GM18907 (cell line): ENCODE results near the gene NARF.

ENCODE experiments used
- ATAC-seq: cut with Tn5 transposase; IDR thresholded peaks from one replicate; pipeline ENCODE4 v1.9.1; 2021; ENCODE audit warnings: mild to moderate bottlenecking, moderate library complexity; ENCODE audit not compliant: unreplicated experiment

Gene NARF

DNA sequence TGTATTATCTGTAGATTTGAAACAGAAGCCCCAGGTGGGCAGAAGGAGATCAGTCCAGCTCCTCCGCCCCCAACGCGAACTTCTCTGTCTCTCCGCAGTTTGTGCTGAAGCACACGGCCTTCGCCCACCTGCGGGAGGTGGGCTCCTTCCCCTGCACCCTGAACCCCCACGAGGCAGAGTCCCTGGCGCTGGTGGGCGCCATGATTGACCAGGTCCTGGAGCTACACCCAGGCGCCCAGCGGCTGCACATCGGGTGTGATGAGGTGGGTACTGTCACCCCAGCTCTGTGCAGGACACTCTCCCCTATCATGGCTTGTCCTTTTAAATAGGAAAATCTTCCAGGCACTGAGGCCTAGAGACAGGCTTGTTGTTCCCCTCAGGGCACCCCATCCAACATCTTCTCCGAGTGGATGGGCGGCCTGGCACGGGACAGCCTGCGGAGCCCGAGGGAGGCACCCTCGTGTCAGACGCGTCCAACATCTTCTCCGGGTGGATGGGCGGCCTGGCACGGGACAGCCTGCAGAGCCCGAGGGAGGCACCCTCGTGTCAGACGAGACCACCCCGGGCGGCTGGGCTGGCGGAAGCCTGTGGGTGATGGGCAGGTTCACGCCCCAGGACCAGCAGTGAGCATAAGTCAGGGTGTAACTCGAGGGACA lies 24.9 kb upstream of the NARF start:
- ATAC-seq, result no peak

DNA sequence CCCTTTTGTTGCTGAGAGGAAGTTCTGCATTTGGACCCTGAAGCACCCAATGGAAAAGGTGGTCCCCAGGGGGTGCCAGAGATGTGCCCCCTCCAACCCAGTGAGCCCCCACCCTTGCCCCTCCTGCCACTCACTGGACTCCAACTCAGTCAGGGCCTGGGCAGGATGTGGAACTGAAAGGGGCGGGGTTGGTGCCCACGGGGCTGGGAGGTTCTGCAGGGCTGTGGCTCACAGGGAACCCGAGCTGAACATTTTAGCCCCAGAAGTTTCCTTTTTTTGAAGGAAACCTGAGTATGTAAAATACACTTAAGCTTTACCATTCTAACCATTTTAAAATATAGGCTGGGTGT lies 24.4 kb upstream of the NARF start:
- ATAC-seq, result no peak

DNA sequence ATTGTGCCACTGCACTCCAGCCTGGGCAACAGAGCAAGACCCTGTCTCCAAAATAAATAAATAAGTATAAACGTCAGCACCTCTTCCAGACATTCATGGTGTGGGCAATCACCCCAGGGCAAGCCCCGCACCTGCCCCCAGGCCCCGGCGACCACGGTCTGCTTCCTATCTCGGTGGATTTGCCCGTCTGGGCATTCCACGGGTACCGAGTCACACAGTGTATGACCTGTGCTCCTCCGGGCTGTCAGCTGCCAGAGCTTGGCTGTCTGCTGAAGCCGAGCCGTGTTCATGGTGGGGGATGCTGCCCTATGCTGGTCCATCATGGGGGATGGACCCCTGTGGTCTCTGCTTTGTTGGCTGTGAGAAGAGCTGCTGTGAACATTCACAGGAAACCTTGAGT lies 23.4 kb upstream of the NARF start:
- no peak for ATAC-seq

DNA sequence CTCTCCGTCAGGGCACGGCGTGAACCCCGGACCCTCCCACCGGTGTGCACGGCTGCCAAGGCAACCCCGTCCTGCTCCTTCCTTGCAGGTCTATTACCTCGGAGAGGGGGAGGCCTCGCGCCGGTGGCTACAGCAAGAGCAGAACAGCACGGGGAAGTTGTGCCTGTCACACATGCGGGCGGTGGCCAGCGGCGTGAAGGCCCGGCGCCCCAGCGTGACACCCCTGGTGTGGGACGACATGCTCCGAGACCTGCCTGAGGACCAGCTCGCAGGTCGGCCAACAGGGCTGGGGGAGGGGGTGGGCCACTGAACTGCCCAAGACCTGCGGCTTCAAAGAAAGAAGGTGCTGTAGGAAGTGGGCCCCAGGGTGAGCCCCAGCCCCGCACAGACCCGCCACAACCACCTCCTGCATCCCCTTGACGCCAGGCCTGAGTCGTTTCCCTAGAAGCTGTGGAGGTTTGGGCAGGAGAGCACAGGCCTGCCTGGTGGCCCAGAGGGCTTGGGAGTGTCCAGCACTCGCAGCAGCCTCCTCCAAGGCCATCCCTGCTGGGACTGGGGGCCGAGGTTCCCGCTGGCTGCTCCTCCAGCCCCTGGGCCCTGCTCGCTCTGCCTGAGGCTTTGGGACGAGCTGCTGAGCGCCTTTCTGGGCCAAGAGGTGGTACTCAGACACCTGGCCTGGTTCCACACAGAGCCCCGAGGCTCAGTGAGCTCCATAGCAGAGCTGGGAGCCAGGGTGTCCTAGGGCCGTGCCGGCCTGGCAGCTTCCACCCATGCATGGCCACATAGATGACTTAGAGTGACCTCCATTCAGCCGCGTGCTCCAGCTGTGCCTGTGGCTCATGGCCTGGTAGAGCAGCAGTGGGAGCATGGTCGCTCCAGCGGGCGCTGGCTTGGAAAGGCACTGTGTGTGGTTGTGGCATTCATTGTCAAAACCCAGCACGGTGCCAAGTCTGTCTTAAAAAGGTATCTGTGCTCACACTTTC lies 22.6 kb upstream of the NARF start:
- ATAC-seq, result no peak

DNA sequence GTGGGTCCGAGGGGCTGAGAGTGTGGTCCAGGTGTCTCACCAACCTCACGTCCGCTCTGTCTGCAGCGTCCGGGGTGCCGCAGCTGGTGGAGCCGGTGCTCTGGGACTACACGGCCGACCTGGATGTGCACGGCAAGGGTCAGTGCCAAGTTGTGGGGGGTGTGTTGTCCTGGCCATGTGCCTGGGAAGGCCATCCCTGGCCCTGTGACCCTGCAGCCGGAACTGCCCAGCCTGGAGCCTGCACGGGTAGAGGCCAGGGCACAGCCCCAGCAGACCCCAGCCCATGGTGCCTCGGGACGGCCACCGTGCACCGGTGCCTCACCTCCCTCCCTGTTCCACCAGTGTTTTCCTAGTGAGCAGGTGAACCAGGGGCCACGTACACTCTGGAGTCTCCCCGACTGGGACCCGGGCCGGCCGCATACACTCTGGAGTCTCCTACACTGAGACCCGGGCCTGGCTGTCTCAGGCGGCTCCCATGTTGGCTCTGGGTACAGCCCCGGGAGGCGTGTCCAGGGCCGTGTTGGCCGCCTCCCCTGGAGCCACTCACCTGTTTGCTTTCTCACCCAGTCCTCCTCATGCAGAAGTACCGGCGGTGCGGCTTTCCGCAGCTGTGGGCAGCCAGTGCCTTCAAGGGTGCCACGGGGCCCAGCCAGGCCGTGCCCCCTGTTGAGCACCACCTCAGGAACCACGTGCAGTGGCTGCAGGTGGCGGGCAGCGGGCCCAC lies 21.8 kb upstream of the NARF start:
- ATAC-seq, result no peak

DNA sequence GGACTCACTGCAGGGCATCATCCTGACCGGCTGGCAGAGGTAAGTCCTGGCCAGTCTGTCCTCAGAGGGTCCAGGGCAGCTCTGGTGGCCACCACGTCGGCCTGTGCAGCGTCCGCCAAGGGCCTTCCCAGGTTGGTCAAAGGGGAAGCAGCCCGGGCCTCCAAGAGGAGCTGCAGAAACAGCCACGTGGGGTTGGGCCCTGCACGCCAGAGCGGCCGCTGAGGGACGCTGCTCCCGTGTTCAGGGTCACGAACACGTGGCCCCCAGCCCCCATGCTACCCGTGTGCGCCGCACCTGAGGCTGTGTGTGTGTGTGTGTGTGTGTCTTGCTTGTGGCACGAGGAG lies 21.2 kb upstream of the NARF start:
- ATAC-seq, result no peak

DNA sequence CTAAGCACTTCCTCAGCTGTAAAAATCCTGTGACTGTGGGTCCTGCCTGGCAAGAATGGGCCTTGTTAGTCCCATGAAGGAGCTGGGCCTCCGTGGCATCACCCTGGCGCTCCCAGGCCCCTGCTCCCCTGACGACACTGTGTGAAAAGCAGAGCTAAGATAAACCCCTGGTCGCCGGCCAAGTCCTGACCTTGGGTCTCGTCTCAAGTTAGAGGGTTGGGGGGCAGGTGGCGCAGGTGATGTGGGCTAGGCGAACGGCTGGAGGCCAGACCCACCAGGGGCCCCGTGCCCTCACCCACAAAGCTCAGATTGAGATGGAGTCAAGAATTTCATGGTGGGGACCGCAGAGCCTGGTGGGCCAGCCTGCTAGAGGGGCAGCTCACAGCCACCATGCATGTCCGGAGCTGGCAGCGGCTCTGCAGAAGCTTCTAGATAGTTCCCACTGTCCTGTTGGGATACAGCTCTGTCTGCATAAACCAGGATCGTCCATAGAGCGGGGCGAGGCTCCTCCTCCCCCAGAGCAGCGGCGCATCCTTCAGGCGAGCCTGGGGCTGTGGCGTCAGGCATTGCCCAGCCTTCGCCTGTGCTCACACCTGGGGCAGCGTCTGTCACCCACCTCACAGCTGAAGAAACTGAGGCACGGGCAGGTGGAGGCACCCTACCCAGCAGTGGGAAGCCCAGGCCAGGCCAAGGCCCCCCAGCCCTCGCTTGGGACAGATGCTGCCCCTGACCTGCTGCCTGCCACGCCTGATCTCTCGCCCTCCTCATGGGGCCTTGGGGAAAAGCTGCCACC lies 19.9 kb upstream of the NARF start:
- ATAC-seq, result no peak

DNA sequence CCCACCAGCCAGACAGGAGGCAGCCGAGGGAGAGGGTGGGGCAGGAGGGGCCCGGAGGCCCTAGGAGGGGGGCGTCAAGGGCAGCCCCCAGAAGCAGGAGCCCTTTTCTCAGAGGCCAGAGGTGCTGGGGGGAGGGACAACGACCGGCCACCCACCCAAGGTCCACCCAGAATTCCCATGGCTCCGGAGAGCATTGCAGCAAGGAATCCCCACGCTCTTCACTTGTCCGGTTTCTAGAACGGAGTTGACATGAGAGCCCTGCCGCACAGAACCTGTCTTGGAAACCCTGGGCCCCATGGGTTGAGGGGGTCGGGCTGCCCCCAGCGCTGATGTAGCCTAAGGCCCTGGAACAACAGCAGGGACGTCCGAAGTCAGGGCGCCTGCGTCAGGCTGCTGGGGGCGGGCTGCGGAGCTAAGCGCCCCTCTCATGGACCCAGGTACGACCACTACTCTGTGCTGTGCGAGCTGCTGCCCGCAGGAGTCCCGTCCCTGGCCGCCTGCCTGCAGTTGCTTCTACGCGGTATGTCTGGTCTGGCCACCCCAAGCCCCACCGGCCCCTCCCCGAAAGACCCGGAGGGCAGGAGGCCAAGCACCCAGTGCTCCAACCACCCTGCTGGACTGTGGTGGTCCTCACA lies 19.2 kb upstream of the NARF start:
- no peak for ATAC-seq

DNA sequence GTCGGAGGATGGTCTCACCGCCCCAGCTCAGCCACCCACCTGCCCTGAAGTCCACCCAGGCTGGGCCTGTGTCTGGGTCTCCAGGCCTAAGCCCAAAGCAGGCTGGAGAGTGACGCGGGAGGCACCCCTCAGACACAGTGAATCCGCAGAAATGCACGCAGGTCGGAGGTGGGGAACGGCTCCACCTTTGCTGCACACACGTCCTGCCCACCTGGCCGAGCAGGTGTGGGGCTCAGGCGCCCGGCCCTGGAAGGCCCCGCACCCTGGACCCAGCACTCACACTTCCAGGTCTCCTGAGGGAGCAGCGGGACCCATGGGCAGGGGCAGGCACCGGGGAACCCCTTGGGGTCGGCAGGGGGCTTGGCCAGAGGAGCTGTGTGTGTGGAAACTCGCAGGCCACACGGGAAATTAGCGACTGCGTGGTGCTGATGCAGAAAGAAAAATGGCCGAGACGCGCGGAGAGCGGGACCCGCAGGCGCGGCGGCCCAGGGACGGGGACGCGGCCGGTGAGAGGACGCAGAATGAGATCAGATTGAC lies 18.6 kb upstream of the NARF start:
- ATAC-seq, result no peak

DNA sequence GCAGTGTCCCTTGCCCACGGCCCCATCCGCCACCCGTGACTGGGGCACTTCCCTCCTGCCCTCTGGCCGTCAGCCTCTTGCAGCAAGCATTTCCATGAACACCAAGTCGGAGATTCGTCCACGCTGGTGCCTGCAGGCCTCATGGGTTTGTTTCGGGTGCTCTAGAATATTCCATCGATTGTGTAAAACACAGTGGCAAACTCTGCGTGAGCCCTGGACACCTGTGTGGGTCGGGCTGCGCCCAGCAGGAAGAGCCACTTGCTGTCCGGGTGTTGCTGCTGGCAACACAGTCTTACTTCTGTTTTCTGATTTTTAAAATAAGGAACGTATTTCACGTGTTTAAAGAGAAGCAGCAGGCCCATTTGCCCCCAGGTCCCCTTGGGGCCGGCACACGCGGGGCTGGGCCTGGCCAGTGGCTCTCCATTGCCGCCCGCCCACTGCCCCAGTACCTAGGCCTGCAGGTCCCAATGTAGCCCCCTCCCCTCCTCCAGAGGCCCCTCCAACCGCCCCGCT lies 18.0 kb upstream of the NARF start:
- ATAC-seq, result no peak

DNA sequence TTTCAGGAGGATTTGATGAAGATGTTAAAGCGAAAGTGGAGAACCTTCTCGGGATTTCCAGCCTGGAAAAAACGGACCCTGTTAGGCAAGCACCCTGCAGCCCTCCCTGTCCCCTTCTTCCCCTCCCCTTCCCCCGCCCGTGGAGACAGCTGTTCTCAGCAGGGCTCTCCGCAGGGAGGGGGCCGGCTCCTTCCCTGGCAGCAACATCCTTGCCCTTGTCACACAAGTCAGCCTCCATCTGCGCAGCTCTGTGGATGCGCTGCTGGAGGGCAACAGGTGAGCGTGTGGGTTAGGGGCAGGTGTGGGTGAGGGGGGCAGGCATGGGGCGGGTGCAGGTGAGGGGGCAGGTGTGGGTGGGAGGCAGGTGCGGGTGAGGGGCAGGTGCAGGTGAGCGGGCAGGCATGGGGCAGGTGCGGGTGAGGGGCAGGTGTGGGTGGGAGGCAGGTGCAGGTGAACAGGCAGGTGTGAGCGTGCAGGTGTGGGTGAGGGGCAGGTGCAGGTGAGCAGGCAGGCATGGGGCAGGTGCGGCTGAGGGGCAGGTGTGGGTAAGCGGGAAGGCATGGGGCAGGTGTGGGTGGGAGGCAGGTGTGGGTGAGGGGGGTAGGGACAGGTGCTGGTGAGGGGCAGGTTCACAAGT lies 17.4 kb upstream of the NARF start:
- ATAC-seq, result no peak

DNA sequence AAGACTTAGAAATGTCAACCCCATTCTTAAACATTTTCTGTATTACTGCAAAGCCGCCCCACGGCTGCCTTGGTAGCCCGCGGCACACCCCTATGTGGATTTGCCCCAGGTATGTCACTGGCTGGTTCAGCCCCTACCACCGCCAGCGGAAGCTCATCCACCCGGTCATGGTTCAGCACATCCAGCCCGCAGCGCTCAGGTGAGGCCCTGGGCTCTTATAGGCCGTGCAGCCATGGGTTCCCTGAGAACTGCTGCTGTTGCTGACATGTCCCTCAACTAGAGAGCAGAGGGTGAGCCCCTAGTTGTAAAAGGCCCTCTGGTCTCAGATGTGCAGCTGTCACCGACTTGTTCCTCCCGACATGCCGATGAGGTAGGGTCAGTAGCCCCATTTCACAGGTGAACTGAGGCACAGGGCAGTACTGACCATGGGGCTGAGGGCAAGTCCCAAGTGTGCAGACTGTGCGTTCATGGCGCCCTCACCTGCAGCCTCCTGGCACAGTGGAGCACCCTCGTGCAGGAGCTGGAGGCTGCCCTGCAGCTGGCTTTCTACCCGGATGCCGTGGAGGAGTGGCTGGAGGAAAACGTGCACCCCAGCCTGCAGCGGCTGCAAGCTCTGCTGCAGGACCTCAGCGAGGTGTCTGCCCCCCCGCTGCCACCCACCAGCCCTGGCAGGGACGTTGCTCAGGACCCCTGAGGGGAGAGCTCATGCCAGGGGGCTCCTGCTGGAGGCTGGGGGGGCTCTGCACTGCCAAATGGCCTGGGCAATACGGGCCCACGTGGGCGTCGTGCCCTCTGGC lies 16.7 kb upstream of the NARF start:
- no peak for ATAC-seq

DNA sequence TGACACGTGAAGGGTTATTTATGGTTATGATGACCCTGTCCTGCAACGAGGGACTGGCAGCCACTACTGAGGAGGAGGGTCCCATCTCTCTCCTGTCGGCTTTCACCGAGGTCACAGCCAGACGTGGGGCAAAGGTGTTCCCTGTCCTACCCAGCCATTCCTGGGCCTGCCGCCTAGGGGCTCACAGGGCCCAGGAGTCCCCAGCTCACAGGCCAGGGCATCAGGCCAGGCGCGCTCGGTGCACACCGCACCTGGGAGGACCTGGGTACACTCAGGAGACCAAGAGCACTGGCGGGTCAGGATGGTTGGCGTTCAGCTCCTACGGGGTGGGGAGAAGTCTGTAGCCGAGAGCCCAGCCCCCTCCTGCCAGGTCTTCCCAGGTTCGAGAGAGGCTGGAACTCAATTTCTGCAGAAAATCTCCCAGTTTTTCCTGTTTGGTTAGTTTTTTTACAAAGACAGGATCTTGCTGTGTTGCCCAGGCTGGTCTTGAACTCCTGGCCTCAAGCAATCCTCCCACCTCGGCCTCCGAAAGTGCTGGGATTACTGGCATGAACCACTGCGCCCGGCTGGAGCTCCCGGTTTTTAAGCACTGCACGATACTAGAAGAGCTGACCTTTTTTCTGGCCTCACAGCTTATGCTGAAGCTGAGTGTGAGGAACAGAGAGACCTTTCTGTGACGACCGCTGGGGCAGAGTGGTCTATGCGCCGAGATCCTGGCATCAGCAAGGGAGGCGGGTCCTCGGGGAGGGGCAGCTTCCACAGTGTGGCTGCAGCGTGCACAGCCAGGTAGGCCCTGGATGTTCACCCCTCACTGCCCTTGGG lies 15.7 kb upstream of the NARF start:
- no peak for ATAC-seq

DNA sequence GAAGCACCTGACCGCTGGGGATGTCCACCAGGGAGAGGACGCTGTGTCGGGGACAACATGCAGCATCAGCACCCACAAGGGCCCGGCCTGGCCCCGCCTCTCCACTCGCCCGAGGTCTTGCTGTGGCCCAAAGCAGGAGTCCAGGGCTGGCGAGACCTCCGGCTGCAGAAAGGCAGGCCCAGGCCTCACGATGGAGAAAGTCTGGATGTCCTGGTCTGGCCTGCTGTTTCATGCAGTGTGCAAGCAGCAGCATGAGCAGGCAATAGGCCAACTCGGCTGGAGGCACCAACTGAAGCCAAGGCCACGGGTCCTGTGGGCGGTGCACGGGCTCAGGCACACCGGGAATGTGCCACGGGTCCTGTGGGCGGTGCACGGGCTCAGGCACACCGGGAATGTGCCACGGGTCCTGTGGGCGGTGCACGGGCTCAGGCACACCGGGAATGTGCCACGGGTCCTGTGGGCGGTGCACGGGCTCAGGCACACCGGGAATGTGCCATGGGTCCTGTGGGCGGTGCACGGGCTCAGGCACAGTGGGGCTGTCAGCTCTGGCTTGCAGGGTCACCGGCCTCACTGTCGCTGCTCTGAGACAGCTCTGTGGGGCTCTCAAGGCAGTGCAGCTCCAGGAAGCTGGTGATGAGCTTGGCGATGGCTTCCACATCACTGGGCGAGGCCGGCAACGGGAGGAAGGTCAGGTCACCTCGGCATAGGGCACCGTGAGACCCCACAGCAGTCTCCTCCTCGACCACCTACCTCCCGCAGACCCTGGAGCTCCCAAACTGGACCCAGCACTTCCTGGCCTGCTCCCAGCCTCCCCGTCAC lies 14.9 kb upstream of the NARF start:
- ATAC-seq, result no peak

DNA sequence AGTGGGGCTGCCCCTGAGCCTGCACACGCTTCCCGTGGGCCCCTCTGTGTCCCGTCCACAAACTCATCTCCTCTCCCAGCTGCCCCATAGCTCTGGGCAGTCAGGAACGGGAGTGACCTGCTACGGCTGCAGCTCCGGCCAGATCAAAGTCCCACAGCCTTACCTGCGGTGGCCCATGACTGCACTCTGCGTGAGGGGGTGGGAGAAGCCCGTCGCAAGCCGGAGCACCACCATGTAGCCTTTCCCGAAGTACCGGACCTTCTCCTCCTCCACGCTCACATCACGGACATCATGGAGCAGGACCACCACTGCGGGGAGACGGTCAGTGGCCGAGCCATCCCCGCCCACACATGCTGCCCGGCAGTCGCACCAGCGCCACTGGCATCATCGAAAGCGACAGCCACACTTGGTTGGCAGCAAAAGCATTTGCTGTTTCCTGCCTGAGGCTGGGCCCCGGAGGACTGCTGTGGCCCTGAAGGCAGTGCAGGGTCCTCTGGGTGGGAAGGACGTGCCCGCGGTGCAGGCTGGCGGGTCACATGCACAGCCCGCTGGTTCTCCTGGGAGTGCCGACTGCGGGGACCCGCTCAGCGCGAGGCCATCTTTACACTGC lies 14.2 kb upstream of the NARF start:
- no peak for ATAC-seq

DNA sequence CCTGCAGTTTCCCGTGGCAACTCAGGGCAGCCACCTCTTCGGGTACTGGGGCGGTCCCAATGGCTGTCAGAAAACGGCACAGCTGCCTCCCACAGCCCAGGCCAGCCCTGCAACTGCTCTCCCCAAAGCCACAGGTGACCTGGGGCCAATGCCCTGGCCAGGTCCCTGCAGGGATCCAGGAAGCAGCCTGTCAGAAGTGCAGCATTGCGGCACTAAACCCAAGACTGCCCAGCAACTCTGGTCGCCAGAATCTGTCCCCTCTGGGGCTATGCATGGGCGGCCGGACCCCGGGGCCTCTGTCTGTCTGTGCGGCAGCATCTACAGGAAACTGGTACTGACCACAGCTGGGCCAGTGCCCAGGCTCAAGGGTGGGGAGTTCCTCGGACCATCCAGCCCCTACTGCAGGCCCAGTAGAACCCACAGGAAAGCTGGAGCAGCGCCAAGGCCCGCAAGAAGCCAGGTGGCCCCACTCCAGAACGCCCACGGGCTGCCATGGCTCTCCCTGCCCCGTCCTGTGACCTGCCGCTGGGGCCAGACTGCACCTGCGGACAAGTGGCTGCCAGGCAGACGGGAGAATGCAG lies 13.5 kb upstream of the NARF start:
- ATAC-seq, result no peak
